ENCODE measurements around the gene FSTL4. TPM values are rescaled to one million over a fixed set of nuclear protein-coding genes. Genes with fewer than 3 reads are reported as not detected.

The FSTL4 gene
- total RNA-seq, 1 experiment from 2014 or later, result not detected

DNA sequence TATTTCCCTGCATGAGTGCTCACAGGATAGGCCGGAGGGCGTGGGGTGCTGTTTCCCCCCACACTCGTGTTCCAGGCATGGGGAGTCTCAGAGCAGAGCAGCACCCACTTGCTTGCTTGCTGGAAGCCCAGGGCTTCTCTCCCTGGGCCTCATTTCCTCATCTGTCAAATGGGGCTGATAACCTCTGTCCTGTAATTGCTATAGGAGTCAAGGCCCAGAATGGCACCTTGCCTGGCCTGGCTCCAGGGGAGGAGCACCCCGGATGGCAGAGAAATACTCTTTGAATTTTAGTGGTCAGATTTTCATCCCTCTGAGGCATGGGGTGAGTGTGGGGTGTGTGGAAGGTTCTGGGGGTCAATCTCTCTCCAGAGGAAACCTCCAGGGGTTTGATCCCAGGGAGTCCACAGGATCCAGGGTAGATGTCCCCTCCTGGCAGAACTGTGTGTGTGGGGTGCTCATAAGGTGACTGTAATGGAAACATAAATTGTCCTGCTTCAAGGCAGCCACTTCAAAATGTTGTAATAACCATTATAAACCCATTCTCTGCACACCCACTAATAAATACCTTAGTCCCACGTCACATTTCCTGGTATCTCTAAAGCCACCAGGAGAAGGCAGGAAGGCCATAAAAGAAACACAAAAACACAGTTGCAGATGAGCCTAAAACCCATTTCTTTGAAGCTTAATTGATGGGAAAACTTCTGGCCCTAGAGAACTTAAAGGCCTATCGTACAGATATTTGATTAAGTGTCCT lies 272.2 kb downstream of the FSTL4 start:
- no peak overlapping the region for H3K4me3 Mint-ChIP-seq (ENCODE audit: low read depth, unreplicated experiment)
- intact Hi-C loops (cut with micrococcal nuclease; ENCODE audit: unreplicated experiment), result no loop called here
- DNase-seq, result no peak
- TF ChIP-seq, protein P1, sequence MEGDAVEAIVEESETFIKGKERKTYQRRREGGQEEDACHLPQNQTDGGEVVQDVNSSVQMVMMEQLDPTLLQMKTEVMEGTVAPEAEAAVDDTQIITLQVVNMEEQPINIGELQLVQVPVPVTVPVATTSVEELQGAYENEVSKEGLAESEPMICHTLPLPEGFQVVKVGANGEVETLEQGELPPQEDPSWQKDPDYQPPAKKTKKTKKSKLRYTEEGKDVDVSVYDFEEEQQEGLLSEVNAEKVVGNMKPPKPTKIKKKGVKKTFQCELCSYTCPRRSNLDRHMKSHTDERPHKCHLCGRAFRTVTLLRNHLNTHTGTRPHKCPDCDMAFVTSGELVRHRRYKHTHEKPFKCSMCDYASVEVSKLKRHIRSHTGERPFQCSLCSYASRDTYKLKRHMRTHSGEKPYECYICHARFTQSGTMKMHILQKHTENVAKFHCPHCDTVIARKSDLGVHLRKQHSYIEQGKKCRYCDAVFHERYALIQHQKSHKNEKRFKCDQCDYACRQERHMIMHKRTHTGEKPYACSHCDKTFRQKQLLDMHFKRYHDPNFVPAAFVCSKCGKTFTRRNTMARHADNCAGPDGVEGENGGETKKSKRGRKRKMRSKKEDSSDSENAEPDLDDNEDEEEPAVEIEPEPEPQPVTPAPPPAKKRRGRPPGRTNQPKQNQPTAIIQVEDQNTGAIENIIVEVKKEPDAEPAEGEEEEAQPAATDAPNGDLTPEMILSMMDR (IDR thresholded peaks at IDR 0.05; ENCODE audit: unreplicated experiment), result no peak
- peaks cover 79% of the 10 kb centered on the region for H3K27me3 Mint-ChIP-seq (ENCODE audit: unreplicated experiment)
- no peaks in the 10 kb centered on the region for H3K9me3 Mint-ChIP-seq (ENCODE audit: low read depth, unreplicated experiment)
- no peaks in the 10 kb centered on the region for H3K4me1 Mint-ChIP-seq (ENCODE audit: low read depth, unreplicated experiment)
- H3K27ac Mint-ChIP-seq (ENCODE audit: unreplicated experiment), result no peak overlapping the region
- BruUV-seq (replicated peaks), result no TSS peak
- H3K36me3 Mint-ChIP-seq (ENCODE audit: insufficient read depth, unreplicated experiment), result no peaks in the 10 kb centered on the region
- CTCF ChIA-PET, result no interaction called here

DNA sequence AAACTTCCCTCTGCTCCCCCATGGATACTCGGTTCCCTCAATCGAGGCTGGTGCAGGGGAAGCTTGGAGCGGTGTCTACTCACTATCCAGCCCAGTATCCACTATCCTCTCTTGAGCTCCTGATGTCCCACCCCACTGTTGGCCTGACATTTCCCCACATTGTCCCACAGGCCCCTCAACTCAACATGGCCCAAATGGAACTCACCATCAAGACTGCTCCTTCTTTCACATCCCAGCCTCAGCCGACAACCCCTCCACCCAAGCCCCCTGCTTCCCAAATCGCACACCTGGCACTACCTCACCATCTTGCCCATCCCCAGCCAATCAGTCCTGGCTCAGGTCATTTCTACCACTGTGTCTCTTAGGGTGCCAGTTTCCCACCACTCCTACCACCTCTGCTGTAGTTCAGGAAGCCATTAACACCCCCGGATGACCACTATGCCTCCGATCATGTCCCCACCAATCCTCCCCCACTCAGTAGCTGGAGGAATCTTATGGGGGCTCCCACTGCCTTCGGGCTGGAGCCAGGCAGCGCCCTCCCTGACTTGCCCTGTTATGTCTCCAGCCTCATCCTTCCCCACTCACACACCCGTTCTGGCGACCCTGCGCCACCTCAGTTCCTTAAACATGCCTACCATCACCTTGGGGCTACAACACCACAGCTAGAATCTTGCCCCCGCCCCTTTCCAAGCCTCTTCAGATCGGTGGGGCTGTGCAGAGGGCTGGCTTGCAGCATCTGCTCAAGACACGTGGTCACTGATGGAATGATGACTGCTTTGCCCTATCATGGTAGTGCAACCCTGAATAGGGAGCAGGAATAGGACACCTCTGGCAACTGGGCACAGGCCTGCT lies 273.6 kb downstream of the FSTL4 start:
- no peak overlapping the region for H3K27ac Mint-ChIP-seq (ENCODE audit: unreplicated experiment)
- no peak overlapping the region for H3K4me3 Mint-ChIP-seq (ENCODE audit: low read depth, unreplicated experiment)
- H3K4me1 Mint-ChIP-seq (ENCODE audit: low read depth, unreplicated experiment), result no peaks in the 10 kb centered on the region
- no TSS peak for BruUV-seq (replicated peaks)
- no peaks in the 10 kb centered on the region for H3K9me3 Mint-ChIP-seq (ENCODE audit: low read depth, unreplicated experiment)
- intact Hi-C loops (cut with micrococcal nuclease; ENCODE audit: unreplicated experiment), result no loop called here
- CTCF ChIA-PET, result interaction anchor here (0.7 kb wide), 1 partner anchor 9 kb away, joined by 3 read pairs; no protein-coding TSS in a partner anchor
- peaks cover 80% of the 10 kb centered on the region for H3K27me3 Mint-ChIP-seq (ENCODE audit: unreplicated experiment)
- TF ChIP-seq, protein P1 (IDR thresholded peaks at IDR 0.05; ENCODE audit: unreplicated experiment), result no peak
- no peak for DNase-seq
- no peaks in the 10 kb centered on the region for H3K36me3 Mint-ChIP-seq (ENCODE audit: insufficient read depth, unreplicated experiment)

DNA sequence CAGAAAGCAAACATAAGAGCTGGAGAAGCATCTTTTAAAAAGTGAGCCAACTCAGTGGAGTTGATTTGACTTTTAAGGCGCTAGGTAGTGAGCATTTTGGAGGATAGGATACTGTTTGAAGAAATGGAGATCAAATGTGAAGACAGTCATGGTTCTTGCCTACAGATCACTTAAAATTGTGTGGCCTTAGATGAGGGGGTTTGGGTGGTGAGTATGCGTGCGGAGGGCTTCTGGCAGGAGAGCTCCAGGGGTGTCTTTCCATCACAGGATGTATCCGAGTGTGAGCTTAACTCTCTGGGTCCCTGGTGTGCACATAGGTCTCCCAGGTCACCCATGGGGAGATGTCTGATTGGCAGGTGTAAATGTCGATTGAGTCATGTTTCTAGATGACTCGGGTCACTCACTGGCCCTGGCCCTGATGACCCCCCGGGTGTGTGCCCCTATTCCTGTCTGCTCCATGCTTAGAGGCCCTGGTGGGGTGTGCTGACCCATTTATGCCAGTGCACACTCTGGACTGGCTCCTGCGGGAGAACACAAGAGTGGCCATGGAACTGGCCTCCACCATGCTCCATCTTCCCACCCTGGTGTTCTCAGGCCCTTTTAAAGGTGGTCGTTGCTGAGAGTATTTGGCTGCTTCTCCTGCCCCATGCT lies 274.4 kb downstream of the FSTL4 start:
- TF ChIP-seq, protein P1 (IDR thresholded peaks at IDR 0.05; ENCODE audit: unreplicated experiment), result no peak
- peaks cover 88% of the 10 kb centered on the region for H3K27me3 Mint-ChIP-seq (ENCODE audit: unreplicated experiment)
- DNase-seq, result no peak
- no peaks in the 10 kb centered on the region for H3K36me3 Mint-ChIP-seq (ENCODE audit: insufficient read depth, unreplicated experiment)
- H3K9me3 Mint-ChIP-seq (ENCODE audit: low read depth, unreplicated experiment), result no peaks in the 10 kb centered on the region
- BruUV-seq (replicated peaks), result no TSS peak
- intact Hi-C loops (cut with micrococcal nuclease; ENCODE audit: unreplicated experiment), result no loop called here
- no peaks in the 10 kb centered on the region for H3K4me1 Mint-ChIP-seq (ENCODE audit: low read depth, unreplicated experiment)
- no peak overlapping the region for H3K27ac Mint-ChIP-seq (ENCODE audit: unreplicated experiment)
- CTCF ChIA-PET, result interaction anchor here (0.7 kb wide), 1 partner anchor 10 kb away, joined by 3 read pairs; no protein-coding TSS in a partner anchor
- H3K4me3 Mint-ChIP-seq (ENCODE audit: low read depth, unreplicated experiment), result no peak overlapping the region

DNA sequence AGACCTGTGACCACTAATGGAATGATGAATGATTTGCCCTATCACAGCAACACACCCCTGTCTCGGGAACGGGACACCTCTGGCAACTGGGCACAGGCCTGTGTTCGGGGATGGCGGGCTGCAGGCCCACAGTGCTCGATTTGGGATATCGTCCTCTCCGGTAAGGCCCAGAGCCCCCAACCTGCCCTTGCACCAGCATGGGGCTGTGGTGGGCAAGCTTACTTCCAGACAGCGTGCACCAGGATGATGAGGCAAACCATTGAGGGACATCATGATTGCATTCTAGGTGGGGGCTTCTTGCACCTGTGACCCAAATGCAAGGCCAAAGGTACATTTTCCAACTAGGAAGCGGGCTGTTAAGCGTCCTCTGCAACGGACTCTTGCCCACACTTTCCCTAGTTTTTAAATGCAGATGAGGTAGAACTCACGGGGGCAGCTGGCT lies 275.4 kb downstream of the FSTL4 start:
- Mint-ChIP-seq H3K27me3 (ENCODE audit: unreplicated experiment) (peaks cover 91% of the 10 kb centered on the region), H3K27ac (ENCODE audit: unreplicated experiment) (no peak overlapping the region), H3K4me1 (ENCODE audit: low read depth, unreplicated experiment) (no peaks in the 10 kb centered on the region), H3K4me3 (ENCODE audit: low read depth, unreplicated experiment) (no peak overlapping the region), H3K9me3 (ENCODE audit: low read depth, unreplicated experiment) (no peaks in the 10 kb centered on the region), H3K36me3 (ENCODE audit: insufficient read depth, unreplicated experiment) (no peaks in the 10 kb centered on the region)
- CTCF ChIA-PET, result no interaction called here
- TF ChIP-seq, protein P1 (IDR thresholded peaks at IDR 0.05; ENCODE audit: unreplicated experiment), result no peak
- no TSS peak for BruUV-seq (replicated peaks)
- DNase-seq, result no peak
- intact Hi-C loops (cut with micrococcal nuclease; ENCODE audit: unreplicated experiment), result no loop called here
